Measurements from ENCODE around the gene ZBTB26. TPM values are rescaled to one million over a fixed set of nuclear protein-coding genes. Genes with fewer than 3 reads are reported as not detected.

Gene ZBTB26
- total RNA-seq, 1 donor from 2014 or later = 6.5 TPM

DNA sequence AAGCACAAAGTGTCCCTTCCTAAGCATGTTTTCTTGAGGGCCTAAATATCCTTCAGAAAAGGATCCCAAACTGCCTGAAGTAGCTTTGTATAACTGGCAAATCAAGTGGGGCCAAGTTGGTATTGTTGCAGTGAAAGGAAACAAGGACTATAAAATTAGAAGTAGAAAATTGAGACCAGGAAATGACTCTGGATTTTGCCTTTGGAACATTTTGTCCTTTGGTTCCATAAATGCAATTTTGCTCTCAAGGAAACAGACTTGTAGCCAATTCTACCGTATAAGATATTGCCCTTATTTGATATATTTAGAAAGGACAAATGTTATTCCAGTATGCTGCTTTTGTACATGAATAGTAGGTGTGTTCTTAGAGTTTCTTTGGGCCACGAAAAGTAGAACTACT, 43.9 kb upstream of the ZBTB26 start:
- FAIRE-seq (no peak), DNase-seq (ENCODE audit: low read depth) (no peak)
- Mint-ChIP-seq H3K9me3 (ENCODE audit: unreplicated experiment) (no peaks in the 10 kb centered on the region), H3K4me3 (ENCODE audit: unreplicated experiment) (no peak overlapping the region), H3K27me3 (ENCODE audit: low read depth, unreplicated experiment) (no peaks in the 10 kb centered on the region), H3K27ac (ENCODE audit: unreplicated experiment) (no peak overlapping the region), H3K4me1 (ENCODE audit: low read depth, unreplicated experiment) (no peaks in the 10 kb centered on the region), H3K36me3 (ENCODE audit: low read depth, unreplicated experiment) (peaks cover 1% of the 10 kb centered on the region)
- H3K4me2 ChIP-seq (ENCODE audit: low read length) = no peak overlapping the region
- TF ChIP-seq CTCF (IDR thresholded peaks at IDR 0.05; ENCODE audit: insufficient read depth, low read depth, low read length) (no peak), EZH2 (IDR thresholded peaks at IDR 0.05; ENCODE audit: insufficient read depth, low read length) (no peak)
- no peak overlapping the region for H3K4me3 ChIP-seq (ENCODE audit: insufficient read depth, low read depth, low read length)
- H3K9me3 ChIP-seq (ENCODE audit: insufficient read depth, low read depth, low read length) = no peaks in the 10 kb centered on the region
- H2AFZ ChIP-seq (ENCODE audit: low read depth, low read length) = no peak overlapping the region
- no peaks in the 10 kb centered on the region for H3K4me1 ChIP-seq (ENCODE audit: insufficient read depth, low read length)
- no peaks in the 10 kb centered on the region for H3K36me3 ChIP-seq (ENCODE audit: insufficient read depth, low read length)
- peaks cover 7% of the 10 kb centered on the region for H4K20me1 ChIP-seq (ENCODE audit: insufficient read depth, low read length)
- peaks cover 7% of the 10 kb centered on the region for H3K79me2 ChIP-seq (ENCODE audit: insufficient read depth, low read length)
- no peak overlapping the region for H3K9ac ChIP-seq (ENCODE audit: low read length)
- no peak overlapping the region for H3K27ac ChIP-seq (ENCODE audit: low read depth, low read length)
- H3K27me3 ChIP-seq (ENCODE audit: insufficient read depth, low read length) = no peaks in the 10 kb centered on the region

- H2AFZ ChIP-seq (ENCODE audit: low read depth, low read length) = no peak overlapping the region
- H3K79me2 ChIP-seq (ENCODE audit: insufficient read depth, low read length) = peaks cover 7% of the 10 kb centered on the region
These were observed 29.8 kb upstream of the ZBTB26 start for GRCh38 chr9:122961139-122961538.

More at GRCh38 chr9:122961139-122961538, 29.8 kb upstream of the ZBTB26 start:
- H3K9me3 ChIP-seq (ENCODE audit: insufficient read depth, low read depth, low read length) = no peaks in the 10 kb centered on the region
- no peaks in the 10 kb centered on the region for H3K27me3 Mint-ChIP-seq (ENCODE audit: low read depth, unreplicated experiment)
- H3K36me3 ChIP-seq (ENCODE audit: insufficient read depth, low read length) = no peaks in the 10 kb centered on the region
- peaks cover 4% of the 10 kb centered on the region for H4K20me1 ChIP-seq (ENCODE audit: insufficient read depth, low read length)
- no peaks in the 10 kb centered on the region for H3K27me3 ChIP-seq (ENCODE audit: insufficient read depth, low read length)
- H3K36me3 Mint-ChIP-seq (ENCODE audit: low read depth, unreplicated experiment) = peaks cover 13% of the 10 kb centered on the region
- peaks cover 3% of the 10 kb centered on the region for H3K4me1 ChIP-seq (ENCODE audit: insufficient read depth, low read length)
- H3K9me3 Mint-ChIP-seq (ENCODE audit: unreplicated experiment) = no peaks in the 10 kb centered on the region
- no peak overlapping the region for H3K9ac ChIP-seq (ENCODE audit: low read length)
- DNase-seq (ENCODE audit: low read depth) = no peak
- H3K4me3 ChIP-seq (ENCODE audit: insufficient read depth, low read depth, low read length) = no peak overlapping the region
- no peak overlapping the region for H3K27ac Mint-ChIP-seq (ENCODE audit: unreplicated experiment)
- peaks cover 2% of the 10 kb centered on the region for H3K4me1 Mint-ChIP-seq (ENCODE audit: low read depth, unreplicated experiment)
- TF ChIP-seq CTCF (IDR thresholded peaks at IDR 0.05; ENCODE audit: insufficient read depth, low read depth, low read length) (no peak), EZH2 (IDR thresholded peaks at IDR 0.05; ENCODE audit: insufficient read depth, low read length) (no peak)
- H3K4me3 Mint-ChIP-seq (ENCODE audit: unreplicated experiment) = no peak overlapping the region
- no peak overlapping the region for H3K4me2 ChIP-seq (ENCODE audit: low read length)
- FAIRE-seq = no peak
- H3K27ac ChIP-seq (ENCODE audit: low read depth, low read length) = no peak overlapping the region

Measured in astrocyte (in vitro differentiated cells and primary cell).